HG03103 (cell line): Measurements from ENCODE around the gene ATF7IP2.
"Not testable (repeated sequence)": the region's sequence is repeated elsewhere in the genome, so short reads cannot be mapped to it uniquely, and the experiment has no call there.

Source experiments
- ATAC-seq: cut with Tn5 transposase; IDR thresholded peaks from one replicate; pipeline ENCODE4 v1.9.1; 2021; ENCODE audit warnings: low read depth; ENCODE audit not compliant: unreplicated experiment

The ATF7IP2 gene

DNA sequence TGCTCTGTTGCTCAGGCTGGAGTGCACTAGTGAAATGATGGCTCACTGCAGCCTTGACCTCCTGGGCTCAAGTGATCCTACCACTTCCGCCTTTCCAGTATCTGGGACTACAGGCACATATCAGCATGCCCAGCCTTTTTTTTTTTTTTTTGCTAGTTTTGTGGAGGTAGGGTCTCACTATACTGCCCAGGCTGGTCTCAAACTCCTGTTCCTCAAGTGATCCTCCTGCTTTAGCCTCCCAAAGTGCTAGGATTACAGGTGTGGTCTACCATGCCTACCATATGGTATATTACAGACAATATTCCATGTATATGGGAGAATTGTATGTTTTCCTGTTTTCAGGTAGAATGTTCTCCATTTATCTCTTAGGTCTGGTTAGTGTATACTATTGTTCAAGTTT, 12.3 kb upstream of the ATF7IP2 start:
- ATAC-seq: no peak

DNA sequence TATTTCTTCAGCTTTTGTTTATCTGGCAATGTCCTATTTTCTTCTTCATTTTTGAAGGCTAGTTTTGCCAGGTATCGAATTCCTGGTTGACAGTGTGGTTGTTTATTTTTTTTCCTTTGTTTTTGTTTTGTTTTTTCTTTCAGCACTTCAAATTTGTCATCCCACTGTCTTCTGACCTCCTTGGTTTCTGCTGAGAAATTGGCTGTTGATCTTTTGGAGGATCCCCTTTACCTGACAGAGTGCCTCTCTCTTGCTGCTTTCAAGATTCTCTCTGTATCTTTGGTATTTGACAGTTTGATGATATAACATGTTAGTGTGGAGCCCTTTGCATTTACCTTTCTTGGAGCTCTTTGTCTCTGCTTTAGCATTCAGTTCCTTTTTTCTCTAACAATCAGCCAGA, 9.6 kb upstream of the ATF7IP2 start:
- no peak for ATAC-seq

DNA sequence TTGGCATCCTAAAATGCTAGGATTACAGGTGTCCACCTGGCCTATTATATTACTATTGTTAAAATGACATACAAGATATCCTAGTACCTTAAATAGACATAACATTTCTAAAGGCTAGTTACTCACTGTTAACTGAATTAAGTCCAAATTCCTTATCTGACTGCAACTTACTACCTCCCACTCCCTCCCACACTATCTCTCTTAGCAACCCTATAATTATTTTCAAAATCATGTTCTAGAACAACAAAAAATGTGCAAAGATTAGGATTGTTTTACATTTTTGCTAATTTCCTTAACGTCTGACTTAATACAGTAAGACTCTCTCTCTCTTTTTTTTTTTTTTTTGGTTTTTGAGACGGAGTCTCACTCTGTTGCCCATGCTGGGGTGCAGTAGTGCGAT, 2.2 kb upstream of the ATF7IP2 start:
- no peak for ATAC-seq

DNA sequence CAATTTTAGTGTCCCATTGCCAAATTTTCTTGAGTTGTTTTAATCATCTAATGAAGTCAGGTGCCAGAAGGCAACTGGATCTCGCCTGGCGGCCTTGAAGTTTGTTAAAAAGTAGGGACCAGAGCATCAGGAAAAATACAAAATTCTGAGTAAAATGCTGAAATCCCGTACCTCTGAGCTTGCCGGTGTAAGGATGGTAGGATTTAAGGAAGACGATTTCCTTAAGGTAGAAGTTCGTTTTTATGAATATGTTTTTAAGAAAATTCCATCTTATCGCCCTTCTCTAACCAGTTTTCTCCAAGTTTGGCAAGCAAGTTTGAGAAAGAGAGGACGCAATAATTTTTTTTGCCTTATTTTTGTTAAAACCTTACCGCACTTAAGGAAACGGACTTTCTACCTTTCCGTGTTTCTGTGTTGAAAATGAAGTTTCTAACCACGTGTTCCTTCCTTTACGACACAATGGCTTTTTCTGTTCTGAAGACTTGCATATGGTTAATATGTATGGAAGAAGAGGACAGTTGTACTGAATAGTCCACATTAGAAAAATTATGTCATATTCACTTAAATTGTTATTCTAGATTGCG, 748 bp downstream of the ATF7IP2 start:
- no peak for ATAC-seq

DNA sequence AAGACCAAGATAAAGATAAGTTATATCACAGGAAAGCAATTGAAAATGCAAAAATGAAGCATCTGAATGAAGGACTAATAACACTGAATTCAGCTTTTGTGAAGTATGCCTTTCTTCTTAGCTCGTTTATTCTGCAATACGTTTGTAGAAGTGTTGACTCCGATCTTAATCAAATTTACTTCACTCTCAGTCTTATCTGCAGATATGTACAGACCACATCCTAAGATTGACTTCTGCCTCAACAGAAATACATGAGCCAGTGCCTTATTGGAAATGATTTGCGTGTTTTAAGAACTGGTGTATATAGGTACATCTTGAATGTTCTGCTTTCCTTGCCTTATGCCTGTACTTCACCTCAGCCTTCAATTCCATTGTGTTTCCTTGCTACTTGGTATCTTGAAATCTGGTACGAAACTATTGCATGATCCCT, 1.3 kb downstream of the ATF7IP2 start:
- no peak for ATAC-seq

DNA sequence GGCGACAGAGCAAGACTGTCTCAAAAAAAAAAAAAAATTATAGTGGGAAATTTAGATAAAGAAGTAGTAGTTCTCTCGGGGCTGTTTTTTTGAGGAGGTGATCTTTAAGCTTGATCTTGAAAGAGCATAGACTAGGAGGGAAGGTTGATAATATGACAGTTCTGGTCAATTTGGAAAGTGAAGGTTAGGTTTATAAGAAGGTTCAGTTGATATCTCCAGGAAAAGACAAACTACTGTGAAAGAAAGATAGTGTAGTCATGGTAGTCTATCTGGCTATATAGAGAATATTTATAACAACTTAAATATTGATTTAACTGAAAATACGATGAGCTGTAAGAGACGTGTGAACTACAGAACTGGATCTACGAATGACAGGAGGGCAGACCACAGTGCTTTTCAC, 3.1 kb downstream of the ATF7IP2 start:
- ATAC-seq: no peak

DNA sequence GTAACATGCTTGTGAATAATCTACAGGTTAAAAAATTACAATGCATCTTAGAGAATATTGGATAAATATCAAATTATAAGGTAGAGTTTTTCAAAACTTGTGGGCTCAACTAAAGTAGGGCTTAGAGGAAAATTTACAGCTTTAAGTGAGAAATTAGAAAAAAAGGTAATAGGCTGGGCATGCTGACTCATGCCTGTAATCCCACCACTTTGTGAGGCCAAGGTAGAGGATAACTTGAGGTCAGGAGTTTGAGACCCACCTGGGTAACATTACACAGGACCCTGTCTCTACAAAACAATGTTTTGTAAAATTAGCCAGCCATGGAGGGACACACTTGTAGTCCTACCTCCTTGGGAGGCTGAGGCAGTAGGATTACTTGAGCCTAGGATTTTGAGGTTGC, 4.5 kb downstream of the ATF7IP2 start:
- ATAC-seq: no peak

DNA sequence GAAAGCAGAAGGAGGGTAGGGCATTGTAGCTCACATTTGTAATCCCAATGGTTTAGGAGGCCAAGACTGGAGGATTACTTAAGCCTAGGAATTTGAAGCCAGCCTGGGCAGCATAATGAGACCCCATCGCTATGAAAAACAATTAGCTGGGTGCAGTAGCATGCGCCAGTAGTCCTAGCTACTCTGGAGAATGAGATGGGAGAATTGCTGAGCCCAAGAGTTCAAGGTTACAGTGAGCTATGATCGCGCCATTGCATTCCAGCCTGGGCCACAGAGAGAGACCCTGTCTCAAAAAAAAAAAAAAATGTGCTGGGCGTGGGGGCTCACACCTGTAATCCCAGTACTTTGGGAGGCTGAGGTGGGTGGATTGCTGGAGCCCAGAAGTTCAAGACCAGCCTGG, 5.0 kb downstream of the ATF7IP2 start:
- no peak for ATAC-seq

DNA sequence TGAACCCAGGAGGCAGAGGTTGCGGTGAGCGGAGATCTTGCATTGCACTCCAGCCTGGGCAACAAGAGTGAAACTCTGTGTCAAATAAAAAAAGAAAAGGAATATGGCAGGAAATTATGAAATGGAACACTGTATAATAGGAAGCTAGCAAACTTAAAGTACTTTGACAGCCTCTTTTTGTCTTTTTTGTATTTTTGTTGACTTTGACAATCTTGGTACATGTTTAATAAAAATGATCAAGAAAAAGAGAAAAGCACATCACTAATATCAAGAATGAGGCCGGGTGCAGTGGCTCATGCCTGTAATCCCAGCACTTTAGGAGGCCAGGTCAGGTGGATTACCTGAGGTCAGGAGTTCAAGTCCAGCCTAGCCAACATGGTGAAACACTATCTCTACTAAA, 5.5 kb downstream of the ATF7IP2 start:
- no peak for ATAC-seq

DNA sequence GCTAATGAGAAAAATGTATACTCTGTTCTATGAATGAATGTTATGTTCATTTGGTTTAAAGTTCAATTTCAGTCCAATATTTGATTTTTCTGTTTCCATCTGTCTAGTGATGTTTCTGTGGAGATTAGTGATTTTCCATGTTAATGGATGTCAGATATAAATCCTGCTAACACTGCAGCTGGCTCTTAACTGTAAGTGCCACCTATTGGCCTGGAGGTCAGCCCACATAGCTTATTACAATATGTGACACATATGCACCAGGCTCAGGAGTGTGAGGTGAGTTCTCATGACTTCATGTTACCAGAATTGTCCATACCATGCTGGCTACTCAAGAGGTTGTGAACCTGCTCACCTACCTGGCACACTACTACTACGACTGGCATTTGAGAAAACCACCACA, 17.1 kb downstream of the ATF7IP2 start:
- no peak for ATAC-seq

DNA sequence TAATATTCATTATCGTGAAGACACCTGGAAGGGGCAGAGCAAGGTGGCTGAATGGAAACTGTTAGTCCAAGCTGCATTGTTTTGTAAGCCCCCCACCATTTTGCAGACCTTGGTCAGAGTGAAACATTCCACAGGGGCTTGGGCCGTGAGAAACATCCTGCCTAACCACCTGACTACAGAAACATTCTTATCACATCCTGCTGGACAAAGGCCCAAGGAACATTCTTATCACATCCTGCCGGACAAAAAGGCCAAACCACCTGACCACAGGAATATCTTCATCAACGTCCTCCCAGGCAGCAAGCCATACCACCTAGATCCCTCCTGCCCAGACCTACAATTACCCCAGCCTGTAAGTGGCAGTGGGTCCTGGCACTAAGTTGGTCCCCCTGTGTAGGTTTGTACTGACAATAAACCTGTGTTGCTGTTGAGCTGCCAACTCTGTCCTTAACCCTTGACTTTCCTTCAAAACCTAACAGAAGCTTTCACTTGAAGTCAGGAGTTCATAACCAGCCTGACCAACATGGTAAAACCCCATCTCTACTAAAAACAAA, 19.6 kb downstream of the ATF7IP2 start:
- ATAC-seq: no peak

DNA sequence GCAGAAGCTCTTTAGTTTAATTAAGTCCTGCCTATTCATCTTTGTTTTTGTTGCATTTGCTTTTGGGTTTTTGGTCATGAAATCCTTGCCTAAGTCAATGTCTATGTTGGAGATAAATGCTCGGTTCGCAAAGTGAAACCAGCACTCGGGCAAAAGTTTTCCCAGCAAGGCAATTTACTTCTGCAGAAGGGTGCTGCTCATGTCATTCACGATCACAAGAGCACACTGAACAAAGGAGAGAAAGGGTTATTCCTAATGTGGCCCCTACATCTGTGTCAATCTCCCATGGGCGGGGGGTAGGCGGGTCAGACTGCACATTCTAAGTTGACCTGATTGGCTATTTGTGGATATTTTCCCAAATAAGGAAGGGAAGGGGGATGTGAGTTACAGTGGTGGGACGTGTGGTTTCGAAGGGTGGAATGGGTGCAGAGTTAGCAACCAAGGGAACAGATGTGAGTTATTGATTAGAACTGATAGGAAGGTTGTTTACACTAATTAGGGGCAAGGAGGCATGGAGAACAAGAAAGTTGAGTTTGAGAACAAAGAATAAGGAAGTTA, 23.0 kb downstream of the ATF7IP2 start:
- no peak for ATAC-seq

DNA sequence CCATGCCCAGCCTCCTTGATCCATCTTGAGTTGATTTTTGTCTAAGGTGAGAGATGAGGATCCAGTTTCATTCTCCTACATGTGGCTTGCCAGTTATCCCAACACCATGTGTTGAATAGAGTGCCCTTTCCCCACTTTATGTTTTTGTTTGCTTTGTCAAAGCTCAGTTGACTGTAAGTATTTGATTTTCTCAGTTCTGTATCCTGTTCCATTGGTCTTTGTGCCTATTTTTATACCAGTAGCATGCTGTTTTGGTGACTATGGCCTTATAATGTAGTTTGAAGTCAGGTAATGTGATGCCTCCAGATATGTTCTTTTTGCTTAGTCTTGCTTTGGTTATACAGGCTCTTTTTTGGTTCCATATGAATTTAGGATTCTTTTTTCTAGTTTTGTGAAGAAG, 23.9 kb downstream of the ATF7IP2 start:
- ATAC-seq: not testable (repeated sequence)

DNA sequence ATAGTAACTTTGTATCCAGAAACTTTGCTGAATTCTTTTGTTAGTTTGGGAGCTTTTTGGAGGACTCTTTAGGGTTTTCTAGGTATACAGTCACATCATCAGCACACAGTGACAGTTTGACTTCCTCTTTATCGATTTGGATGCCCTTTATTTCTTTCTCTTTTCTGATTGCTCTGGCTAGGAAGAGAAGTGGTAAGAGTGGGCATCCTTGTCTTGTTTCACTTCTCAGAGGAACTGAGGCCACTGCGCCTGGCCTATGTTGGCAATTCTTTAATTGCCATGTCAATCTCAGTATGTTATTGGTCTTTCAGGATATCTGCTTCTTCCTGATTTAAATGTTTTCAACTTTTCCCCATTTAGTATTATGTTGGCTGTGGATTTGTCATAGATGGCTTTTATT, 24.6 kb downstream of the ATF7IP2 start:
- no peak for ATAC-seq

DNA sequence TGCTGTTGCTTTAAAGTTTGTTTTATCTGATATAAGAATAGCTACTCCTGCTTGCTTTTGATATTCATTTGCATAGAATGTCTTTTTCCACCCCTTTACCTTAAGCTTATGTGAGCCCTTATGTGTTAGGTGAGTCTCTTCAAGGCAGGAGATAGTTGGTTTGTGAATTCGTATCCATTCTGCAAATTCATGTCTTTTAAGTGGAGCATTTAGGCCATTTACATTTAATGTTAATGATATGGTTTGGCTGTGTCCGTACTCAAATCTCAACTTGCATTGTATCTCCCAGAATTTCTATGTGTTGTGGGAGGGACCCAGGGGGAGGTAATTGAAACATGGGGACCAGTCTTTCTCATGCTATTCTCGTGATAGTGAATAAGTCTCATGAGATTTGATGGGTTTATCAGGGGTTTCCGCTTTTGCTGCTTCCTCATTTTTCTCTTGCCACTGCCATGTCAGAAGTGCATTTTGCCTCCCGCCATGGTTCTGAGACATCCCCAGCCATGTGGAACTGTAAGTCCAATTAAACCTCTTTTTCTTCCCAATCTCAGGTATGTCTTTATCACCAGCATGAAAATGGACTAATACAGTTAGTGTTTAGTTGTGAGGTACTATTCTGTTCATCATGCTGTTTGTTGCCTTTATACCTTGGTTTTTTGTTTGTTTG, 27.2 kb downstream of the ATF7IP2 start:
- no peak for ATAC-seq

DNA sequence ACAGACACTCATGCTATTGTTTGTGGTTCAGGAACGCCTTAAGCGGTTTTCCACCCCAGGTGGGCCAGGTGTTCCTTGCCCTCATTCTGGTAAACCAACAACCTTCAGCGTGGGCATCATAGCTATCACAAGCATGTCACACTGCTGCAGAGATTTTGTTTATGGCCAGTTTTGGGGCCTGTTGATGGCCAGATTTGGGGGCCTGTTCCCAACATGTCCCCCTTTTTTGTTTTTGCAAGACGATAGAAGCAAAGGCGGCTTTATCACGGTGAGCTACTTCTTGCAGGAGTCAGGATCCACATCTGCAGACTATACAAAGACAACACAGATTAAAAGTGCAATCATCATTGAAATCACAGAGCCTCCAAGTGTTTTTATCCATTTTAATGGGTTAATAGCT, 32.3 kb downstream of the ATF7IP2 start:
- not testable (repeated sequence) for ATAC-seq

DNA sequence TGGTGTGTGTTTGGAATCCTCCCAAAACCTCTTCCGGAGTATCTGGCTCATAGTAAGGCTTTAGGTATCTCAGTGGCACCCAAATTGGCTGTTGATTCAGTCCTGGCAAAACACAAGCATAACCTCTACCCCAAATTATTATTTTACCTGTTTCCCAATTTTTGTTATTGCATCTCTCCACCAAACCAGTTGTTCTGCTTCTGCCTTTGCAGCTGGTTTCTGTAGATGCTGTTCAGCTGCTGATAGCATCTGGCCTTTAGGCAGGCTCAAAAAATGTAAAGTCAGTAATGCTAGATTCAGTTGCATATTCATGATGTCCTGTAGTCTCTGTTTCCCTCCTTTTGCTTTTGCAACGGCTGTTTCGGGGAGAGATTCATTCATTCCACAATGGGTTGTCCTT, 33.8 kb downstream of the ATF7IP2 start:
- ATAC-seq: no peak

DNA sequence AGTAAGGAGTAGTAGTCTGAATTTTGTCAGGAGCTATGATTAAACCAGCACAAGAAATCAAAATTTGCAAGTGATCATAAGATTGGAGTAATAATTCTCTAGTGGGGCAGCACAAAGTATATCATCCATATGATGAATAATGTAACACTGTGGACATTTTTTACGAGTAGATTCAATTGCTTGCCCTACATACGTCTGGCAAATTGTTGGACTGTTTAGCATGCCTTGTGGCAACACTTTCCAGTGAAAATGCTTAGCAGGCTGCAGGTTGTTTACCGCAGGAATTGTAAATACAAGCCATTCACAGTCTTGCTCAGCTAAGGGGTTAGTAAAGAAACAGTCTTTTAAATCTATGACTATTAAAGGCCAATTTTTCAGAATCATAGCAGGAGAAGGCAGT, 35.7 kb downstream of the ATF7IP2 start:
- no peak for ATAC-seq

DNA sequence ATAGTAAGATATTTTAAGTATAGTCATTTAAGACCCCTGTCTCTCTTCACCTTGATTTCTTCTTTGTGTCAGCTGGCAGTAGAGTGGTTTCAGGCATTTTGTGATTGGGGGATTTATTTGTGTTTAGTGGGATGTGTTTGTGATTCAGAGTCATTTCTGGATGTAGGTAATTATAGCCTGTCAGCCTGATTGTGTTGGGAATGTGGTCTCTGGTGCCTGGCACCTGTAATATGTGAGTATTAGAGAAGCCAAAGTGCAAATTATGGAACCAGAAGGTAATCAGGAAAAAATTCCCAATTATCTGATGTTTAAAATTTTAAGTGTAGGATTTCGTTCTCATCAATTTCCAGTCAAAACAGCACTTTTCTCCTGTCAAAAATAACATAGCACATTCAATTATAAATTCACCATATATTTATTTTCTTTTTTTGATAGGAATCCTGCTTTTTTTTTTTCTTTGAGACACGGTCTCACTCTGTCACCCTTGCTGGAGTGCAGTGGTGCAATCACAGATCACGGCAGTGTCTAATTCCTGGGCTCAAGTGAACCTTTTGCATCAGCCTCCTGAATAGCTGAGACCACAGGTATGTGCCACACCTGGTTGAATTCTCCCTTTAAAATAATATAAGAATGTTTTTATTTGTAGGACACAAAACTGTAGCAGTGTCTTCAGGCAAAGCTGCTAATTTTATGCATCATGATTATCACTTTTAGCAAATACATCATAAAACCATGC, 42.7 kb downstream of the ATF7IP2 start:
- ATAC-seq: no peak

DNA sequence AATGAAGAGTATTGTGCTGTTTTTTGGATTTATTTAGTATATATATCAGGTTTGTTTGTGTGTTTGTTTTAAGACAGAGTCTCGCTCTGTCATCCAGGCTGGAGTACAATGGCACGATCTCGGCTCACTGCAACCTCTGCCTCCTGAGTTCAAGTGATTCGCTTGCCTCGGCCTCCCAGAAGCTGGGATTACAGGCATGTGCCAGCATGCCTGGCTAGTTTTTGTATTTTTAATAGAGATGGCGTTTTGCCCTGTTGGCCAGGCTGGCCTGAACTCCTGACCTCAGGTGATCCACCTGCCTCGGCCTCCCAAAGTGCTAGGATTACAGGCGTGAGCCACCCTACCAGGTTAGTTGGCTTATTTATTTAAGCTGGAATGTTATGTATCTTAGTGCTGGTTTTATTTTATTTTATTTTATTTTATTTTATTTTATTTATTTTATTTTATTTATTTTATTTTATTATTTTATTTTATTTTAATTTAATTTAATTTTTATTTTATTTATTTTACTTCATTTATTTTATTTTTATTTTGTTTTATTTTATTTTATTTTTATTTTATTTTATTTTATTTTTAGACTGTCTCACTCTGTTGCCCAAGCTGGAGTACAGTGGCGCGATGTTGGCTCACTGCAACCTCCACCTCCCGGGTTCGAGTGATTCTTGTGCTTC, 43.6 kb downstream of the ATF7IP2 start:
- not testable (repeated sequence) for ATAC-seq

DNA sequence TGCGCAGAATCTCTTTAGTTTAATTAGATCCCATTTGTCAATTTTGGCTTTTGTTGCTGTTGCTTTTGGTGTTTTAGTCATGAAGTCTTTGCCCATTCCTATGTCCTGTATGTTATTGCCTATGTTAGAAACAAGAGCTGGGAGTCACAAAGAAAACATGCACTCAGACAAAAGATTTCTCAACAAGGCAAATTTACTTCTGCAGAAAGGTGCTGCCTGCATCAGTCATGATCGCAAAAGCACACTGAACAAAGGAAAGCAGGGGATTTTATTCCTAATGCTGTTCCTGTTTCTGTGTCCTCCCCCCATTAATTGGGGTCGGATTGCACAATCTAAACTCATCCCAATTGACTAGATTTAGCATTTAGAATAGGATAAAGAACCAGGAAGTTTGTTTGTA, 55.9 kb downstream of the ATF7IP2 start:
- no peak for ATAC-seq
